OCI-LY3 (cell line): ENCODE measurements around the gene RNU1-2.
"Not testable (repeated sequence)": the region's sequence is repeated elsewhere in the genome, so short reads cannot be mapped to it uniquely, and the experiment has no call there.

Source experiments
- H2AFZ ChIP-seq: fragments of 200-600, 300-600 bp; shearing (Covaris generic); 2 replicates; pipeline ENCODE4 v1.6.0; 2014; ENCODE audit warnings: antibody characterized with exemption, low read depth, low read length
- H3K27ac ChIP-seq: fragments of 200-600, 300-600 bp; sonication (generic); 2 replicates; pipeline ENCODE4 v1.5.1; 2014; ENCODE audit warnings: mild to moderate bottlenecking, low read length, moderate library complexity, mixed read lengths
- H3K27me3 ChIP-seq: fragments of 200-600, 300-600 bp; sonication (generic); 2 replicates; pipeline ENCODE4 v1.6.1; 2014; ENCODE audit warnings: low read depth, low read length, mixed read lengths
- H3K36me3 ChIP-seq: fragments of 200-600, 300-600 bp; sonication (generic); replicated peaks from 2 replicates; pipeline ENCODE3; 2014; ENCODE audit warnings: low read depth, low read length, mixed read lengths
- H3K4me1 ChIP-seq: fragments of 300-600, 200-600 bp; sonication (generic); 2 replicates; pipeline ENCODE4 v1.6.1; 2014; ENCODE audit warnings: low read length, mixed read lengths
- H3K4me2 ChIP-seq: fragments of 200-600, 300-600 bp; sonication (generic); 2 replicates; pipeline ENCODE4 v1.6.1; 2014; ENCODE audit warnings: low read length, mixed read lengths
- H3K4me3 ChIP-seq: fragments of 300-600, 200-600 bp; sonication (generic); 2 replicates; pipeline ENCODE4 v1.5.1; 2014; ENCODE audit warnings: antibody characterized with exemption, mild to moderate bottlenecking, low read length, moderate library complexity
- H3K79me2 ChIP-seq: fragments of 300-600, 200-600 bp; shearing (Covaris generic); 2 replicates; pipeline ENCODE4 v1.6.1; 2014; ENCODE audit warnings: mild to moderate bottlenecking, low read length, mixed read lengths
- H3K9ac ChIP-seq: fragments of 300-600, 200-600 bp; shearing (Covaris generic); 2 replicates; pipeline ENCODE4 v1.6.0; 2014; ENCODE audit warnings: mild to moderate bottlenecking, low read length, moderate library complexity
- H3K9me3 ChIP-seq: fragments of 200-600, 300-600 bp; shearing (Covaris generic); 2 replicates; pipeline ENCODE4 v1.6.1; 2014; ENCODE audit warnings: low read length, mixed read lengths; ENCODE audit not compliant: insufficient read depth
- H4K20me1 ChIP-seq: fragments of 200-600, 300-600 bp; sonication (generic); 2 replicates; pipeline ENCODE4 v1.6.1; 2016; ENCODE audit warnings: low read length, mixed read lengths; ENCODE audit not compliant: insufficient read depth
- CTCF ChIP-seq: fragments of 200-600, 300-600 bp; sonication (generic); IDR thresholded peaks from 2 replicates; pipeline ENCODE4 v1.5.1; 2014; ENCODE audit warnings: antibody characterized with exemption, low read length, low read depth
- EZH2phosphoT487 ChIP-seq: fragments of 200-600 bp; shearing (Covaris generic); IDR thresholded peaks from 2 replicates; pipeline ENCODE4 v1.6.1; 2018; ENCODE audit warnings: antibody characterized with exemption, mixed run types, low read depth

Gene RNU1-2

GRCh38 chr1:16918371-16918770 is 22.6 kb downstream of the RNU1-2 start:
- no peaks in the 10 kb centered on the region for H3K36me3 ChIP-seq
- H3K9me3 ChIP-seq = no peaks in the 10 kb centered on the region
- H3K4me3 ChIP-seq = no peak overlapping the region
- no peaks in the 10 kb centered on the region for H3K27me3 ChIP-seq
- H3K27ac ChIP-seq = no peak overlapping the region
- H2AFZ ChIP-seq = no peak overlapping the region
- peaks cover 8% of the 10 kb centered on the region for H3K4me1 ChIP-seq
- no peak overlapping the region for H3K9ac ChIP-seq
- no peaks in the 10 kb centered on the region for H3K79me2 ChIP-seq
- no peak overlapping the region for H3K4me2 ChIP-seq
- H4K20me1 ChIP-seq = no peaks in the 10 kb centered on the region
- TF ChIP-seq CTCF (no peak), EZH2phosphoT487 (no peak)

- H3K4me3 ChIP-seq, H2AFZ ChIP-seq, H3K4me2 ChIP-seq, H3K9ac ChIP-seq, H3K9me3 ChIP-seq, H3K4me1 ChIP-seq, H3K79me2 ChIP-seq, H3K27ac ChIP-seq, H4K20me1 ChIP-seq, H3K27me3 ChIP-seq, H3K36me3 ChIP-seq: not testable (repeated sequence)
Observed at GRCh38 chr1:16918936-16919665, 23.3 kb downstream of the RNU1-2 start.

- Histone ChIP-seq H4K20me1 (no peaks in the 10 kb centered on the region), H2AFZ (no peak overlapping the region; the same call in 1 of the 2 replicates), H3K4me1 (0 out of 2 replicates have a peak, but pooled peaks cover 6% of the 10 kb centered on the region), H3K4me3 (peak overlapping the region; percentile 83), H3K27ac (no peak overlapping the region), H3K36me3 (no peaks in the 10 kb centered on the region), H3K9ac (peak overlapping the region; percentile 50; the same call in 1 of the 2 replicates), H3K9me3 (no peaks in the 10 kb centered on the region), H3K4me2 (peak overlapping the region; percentile 90), H3K27me3 (no peaks in the 10 kb centered on the region), H3K79me2 (no peaks in the 10 kb centered on the region)
- no peak for TF ChIP-seq EZH2phosphoT487
- no peak for TF ChIP-seq CTCF
Observed at GRCh38 chr1:16920951-16921350, 25.2 kb downstream of the RNU1-2 start.

GRCh38 chr1:16921391-16922185 is 25.8 kb downstream of the RNU1-2 start, which contains the start of gene CROCC:
CROCC (plus strand) TSS chr1:16921931; CDS start chr1:16922019, 88 bp downstream.
- H2AFZ ChIP-seq = peak within 1 kb of the TSS; percentile 83; the same call in 1 of the 2 replicates
- no peaks in the 10 kb centered on the region for H3K9me3 ChIP-seq
- 0 out of 2 replicates have a peak, but pooled peaks cover 6% of the 10 kb centered on the region for H3K4me1 ChIP-seq
- H3K4me2 ChIP-seq = peak within 1 kb of the TSS; percentile 90
- no peaks in the 10 kb centered on the region for H3K27me3 ChIP-seq
- peak within 1 kb of the TSS; percentile 83 for H3K4me3 ChIP-seq
- no peaks in the 10 kb centered on the region for H3K79me2 ChIP-seq
- no peak within 1 kb of the TSS for H3K27ac ChIP-seq
- TF ChIP-seq CTCF (0 out of 2 replicates have a peak, but pooled peaks have one; percentile 12), EZH2phosphoT487 (no peak)
- no peaks in the 10 kb centered on the region for H3K36me3 ChIP-seq
- peak within 1 kb of the TSS; percentile 50; the same call in 1 of the 2 replicates for H3K9ac ChIP-seq
- H4K20me1 ChIP-seq = no peaks in the 10 kb centered on the region
